CD4-positive, alpha-beta T cell treated with Interleukin-4 for 1 hour (primary cell): Measurements from ENCODE around the gene ZNF600.
"Not testable (repeated sequence)": the region's sequence is repeated elsewhere in the genome, so short reads cannot be mapped to it uniquely, and the experiment has no call there.

Source experiments
- DNase-seq, 2 donors: peaks; one replicate each; pipeline ENCODE4 v3.0.0-alpha.2; 2020 to 2022

The ZNF600 gene

GRCh38 chr19:52741371-52741770, 45.2 kb downstream of the ZNF600 start:
- DNase-seq = not testable (repeated sequence)

GRCh38 chr19:52739576-52739975, 47.0 kb downstream of the ZNF600 start:
- no peak for DNase-seq

DNA sequence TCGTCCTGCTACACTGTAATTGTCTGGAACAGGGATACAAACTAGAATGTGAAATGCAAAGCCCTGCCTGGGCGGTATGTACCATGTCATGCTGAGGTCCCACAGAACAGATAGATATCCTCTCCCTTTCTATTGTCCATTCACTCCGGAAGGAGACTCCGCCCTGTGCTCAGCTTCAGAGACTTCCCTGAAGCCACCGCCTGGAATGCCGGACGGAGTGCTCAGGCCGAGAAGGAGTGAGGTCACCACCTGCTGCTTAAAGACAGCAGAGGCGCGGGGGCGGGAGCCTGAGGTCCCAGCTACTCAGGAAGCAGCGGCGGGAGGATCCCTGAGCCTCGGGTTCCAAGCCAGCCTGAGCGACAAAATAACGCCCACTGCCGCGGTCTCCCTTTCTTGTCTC, 50.9 kb downstream of the ZNF600 start:
- DNase-seq = no peak

- DNase-seq = peak; percentile 97 to 98
Measured at GRCh38 chr19:52734893-52735661, 51.5 kb downstream of the ZNF600 start, which contains the start of gene ZNF611. ZNF611 (minus strand) TSS chr19:52735044; CDS start chr19:52715894, 19,150 bp downstream.

- DNase-seq = peak in 1 of 2 donors; percentile 4
Measured at GRCh38 chr19:52734331-52734892, 52.2 kb downstream of the ZNF600 start.

DNA sequence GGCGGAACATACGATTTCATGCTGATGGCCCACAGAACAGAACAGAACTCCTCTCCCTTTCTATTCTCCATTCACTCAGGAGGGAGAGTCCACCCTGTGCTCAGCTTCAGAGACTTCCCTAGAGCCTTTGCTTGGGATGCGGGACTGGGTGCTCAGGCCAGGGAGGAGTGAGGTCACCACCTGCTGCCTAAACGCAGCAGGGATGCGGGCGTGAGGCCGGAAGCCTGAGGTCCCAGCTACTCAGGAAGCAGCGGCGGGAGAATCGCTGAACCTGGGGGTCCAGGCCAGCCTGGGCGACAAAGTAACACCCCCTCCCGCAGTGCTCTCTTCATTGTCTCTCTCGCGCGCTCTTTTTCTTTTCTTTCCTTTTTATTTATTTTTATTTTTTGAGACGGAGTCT, 60.5 kb downstream of the ZNF600 start:
- not testable (repeated sequence) for DNase-seq

DNA sequence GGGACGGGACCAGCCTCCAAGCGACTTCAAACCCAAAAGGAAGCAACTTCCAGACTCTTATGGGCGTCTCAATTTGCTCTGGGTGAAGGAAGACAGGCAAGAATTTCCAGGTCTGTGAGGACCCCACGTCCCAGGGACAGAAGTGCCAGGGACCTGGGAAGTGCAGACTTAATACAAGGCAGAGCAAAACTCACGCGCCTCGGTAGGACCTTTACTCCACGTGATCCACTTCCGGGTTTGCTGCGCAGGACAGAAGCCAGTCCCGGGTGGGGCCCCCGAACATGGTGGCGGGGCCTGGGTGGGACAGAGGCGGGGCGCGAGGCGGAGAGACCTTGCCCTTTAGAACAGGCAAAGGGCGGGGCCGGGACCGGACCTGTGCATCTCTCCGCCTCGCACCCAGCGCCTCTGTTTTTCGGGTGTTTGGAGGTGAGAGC, 61.0 kb downstream of the ZNF600 start:
- no peak for DNase-seq

GRCh38 chr19:52724701-52725514, 61.7 kb downstream of the ZNF600 start:
- no peak for DNase-seq

DNA sequence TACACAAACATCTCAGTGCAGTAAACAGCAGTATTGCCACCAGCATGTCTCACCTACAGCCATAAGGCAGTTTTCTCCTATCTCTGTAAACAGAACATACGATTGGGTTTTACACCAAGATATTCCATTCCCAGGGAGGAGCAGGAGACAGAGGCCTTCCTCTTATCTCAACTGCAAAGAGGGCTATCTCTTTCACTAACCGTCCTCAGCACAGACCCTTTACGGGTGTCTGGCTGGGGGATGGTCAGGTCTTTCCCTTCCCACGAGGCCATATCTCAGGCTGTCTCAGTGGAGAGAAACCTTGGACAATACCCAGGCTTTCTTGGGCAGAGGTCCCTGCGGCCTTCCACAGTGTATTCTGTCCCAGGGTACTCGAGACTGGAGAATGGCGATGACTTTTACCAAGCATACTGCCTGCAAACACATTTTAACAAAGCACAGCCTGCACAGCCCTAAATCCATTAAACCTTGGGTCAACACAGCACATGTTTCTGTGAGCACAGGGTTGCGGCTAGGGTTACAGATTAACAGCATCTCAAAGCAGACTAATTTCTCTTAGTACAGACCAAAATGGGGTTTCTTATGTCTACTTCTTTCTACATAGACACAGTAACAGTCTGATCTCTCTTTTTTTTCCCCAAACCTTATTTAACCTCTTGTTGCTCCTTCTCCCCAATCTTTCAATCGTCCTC, 62.5 kb downstream of the ZNF600 start:
- DNase-seq = not testable (repeated sequence)

GRCh38 chr19:52722062-52723003, 64.3 kb downstream of the ZNF600 start:
- no peak for DNase-seq

DNA sequence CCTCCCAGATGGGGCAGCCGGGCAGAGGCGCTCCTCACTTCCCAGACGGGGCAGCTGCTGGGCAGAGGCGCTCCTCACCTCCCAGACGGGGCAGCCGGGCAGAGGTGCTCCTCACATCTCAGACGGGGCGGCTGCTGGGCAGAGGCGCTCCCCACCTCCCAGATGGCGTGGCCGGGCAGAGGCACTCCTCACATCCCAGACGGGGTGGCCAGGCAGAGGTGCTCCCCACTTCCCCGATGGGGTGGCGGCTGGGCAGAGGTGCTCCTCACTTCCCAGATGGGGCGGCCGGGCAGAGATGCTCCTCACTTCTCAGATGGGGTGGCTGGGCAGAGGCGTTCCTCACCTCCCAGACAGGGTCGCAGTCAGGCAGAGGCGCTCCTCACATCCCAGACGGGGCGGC, 66.0 kb downstream of the ZNF600 start:
- not testable (repeated sequence) for DNase-seq

- DNase-seq = no peak
Measured at GRCh38 chr19:52716522-52716921, 70.1 kb downstream of the ZNF600 start.

- DNase-seq = peak; percentile 48 to 54
Measured at GRCh38 chr19:52715902-52716301, 70.7 kb downstream of the ZNF600 start.

- not testable (repeated sequence) for DNase-seq
Measured at GRCh38 chr19:52715330-52715729, 71.3 kb downstream of the ZNF600 start.
